GM21360 (cell line): ENCODE measurements around the gene NUDCD2.

Experiments used
- ATAC-seq: cut with Tn5 transposase; IDR thresholded peaks from one replicate; pipeline ENCODE4 v1.9.1; 2021; ENCODE audit warnings: mild to moderate bottlenecking, moderate library complexity; ENCODE audit not compliant: unreplicated experiment

The NUDCD2 gene, protein sequence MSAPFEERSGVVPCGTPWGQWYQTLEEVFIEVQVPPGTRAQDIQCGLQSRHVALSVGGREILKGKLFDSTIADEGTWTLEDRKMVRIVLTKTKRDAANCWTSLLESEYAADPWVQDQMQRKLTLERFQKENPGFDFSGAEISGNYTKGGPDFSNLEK

GRCh38 chr5:163459819-163460561 is at the start of gene NUDCD2:
Gene NUDCD2 (minus strand): TSS chr5:163460102. CDS start chr5:163460050, 52 bp downstream.
- peak; percentile 77 for ATAC-seq

DNA sequence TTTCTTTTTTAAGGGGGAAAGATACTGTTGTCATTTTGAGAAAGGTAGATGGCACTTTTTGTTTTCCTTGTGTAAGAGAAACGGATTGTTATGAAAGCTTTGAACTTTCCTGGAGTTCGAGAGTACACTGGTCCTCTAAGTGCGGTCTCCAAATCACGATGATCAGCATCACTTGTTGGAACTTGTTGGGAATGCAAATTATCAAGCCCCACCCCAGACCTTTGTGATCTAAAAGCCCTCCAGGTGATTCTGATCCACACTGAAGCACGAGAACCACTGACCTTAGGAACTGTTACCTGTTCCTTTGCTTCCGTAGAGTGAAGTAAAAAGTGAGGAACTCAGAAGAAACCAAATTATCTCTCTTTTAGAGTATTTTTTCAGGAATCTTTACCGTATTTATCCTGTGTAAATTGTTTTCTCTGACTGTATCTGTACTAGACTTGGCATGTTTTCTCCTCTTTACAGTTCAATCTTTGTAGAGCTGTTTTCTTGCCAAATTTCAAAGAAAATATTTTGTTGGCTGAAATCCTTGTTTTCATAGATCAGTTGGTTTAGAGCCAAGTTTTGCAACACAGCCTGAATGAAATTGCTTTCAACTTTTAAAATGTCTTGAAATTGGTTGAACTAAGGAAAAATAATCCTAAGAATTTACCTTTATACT is 49.5 kb upstream of the NUDCD2 start:
- ATAC-seq: no peak

DNA sequence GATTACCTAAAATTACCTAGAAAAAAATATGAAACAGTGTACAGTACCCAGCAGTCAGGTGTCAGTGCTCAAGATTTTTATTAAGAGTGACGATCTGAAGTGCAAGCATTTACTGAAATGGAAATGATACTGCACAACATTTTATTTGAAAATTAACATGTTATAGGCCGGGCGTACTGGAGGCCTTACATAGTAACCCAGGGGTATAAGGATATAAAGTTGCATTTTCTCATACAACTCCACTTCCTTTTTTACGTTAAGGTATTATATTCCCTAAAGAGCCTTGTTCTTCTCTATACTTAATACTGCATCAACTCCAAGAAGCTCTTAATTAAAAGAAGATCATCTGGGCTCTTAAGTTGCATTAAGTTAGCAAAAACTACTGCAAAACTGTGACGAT is 48.9 kb upstream of the NUDCD2 start:
- no peak for ATAC-seq

DNA sequence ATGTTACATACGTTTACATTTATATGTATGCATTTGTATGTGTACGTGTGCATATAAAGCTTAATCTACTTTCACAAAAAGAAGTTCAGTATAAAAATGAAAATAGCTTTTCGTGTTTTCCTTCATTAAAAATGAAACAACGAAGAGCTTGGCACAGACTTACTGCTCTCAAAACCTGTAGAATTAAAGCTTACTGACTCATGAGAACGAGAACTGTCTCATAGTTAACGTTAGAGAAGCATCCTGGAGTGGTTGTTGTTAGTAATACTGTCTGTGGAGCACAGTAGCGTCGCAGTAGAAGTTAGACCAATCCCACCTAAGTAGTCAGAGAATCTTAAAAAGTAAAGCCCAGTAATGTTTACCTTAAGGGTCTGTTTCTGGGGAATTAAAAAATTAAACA is 46.8 kb upstream of the NUDCD2 start:
- no peak for ATAC-seq

GRCh38 chr5:163506095-163506457 is 46.2 kb upstream of the NUDCD2 start:
- peak; percentile 8 for ATAC-seq

GRCh38 chr5:163505368-163506094 is 45.6 kb upstream of the NUDCD2 start, which contains the start of gene MAT2B:
Gene MAT2B (plus strand): TSS chr5:163505619. CDS start chr5:163505687, 68 bp downstream.
- ATAC-seq: peak; percentile 85

GRCh38 chr5:163505049-163505367 is 45.1 kb upstream of the NUDCD2 start:
- ATAC-seq: no peak

GRCh38 chr5:163504079-163504931 is 44.4 kb upstream of the NUDCD2 start:
- ATAC-seq: no peak

DNA sequence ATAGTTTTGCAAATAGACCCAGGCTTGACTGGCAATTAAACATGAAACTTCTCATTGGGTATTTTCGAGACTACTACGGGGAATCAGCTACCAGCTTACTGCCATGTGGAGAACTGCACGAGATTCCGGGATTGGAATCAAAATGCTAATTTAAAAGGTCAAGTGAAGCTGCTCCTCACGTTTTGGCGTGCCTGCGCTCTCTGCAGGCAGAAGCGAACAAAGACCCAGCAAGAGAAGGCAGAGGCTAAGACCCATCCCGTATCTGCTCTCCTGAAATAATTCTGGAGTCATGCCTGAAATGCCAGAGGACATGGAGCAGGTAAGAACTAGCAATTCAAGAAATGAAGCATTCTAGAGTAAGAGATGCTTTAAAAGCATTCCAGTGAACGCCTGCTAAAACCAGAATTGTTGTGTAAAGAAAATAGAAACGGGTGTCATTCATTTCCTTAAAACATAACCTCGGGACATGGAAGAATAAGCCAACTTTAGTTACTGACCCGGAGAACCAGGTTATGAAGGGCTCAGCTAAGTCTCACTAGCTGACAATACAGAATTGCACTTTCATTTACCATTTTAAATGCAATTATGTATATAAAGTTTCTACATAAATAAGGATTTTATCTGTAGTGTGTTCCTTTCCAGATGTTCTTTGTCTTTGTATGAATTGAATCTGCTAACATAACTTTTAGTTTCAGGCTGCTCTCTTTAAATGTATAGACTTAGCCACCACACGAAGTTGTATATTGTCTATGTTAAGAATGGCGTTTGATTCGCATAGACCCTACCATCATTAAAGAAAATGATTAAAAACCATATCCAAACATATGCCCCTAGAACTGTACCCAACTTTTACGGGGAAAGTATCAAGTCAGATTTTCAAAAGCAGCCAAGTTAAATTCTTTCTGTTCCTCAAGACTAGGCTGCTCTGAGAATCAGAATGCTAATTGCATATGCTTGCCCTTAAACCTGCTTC is 43.5 kb upstream of the NUDCD2 start:
- peak; percentile 7 for ATAC-seq

DNA sequence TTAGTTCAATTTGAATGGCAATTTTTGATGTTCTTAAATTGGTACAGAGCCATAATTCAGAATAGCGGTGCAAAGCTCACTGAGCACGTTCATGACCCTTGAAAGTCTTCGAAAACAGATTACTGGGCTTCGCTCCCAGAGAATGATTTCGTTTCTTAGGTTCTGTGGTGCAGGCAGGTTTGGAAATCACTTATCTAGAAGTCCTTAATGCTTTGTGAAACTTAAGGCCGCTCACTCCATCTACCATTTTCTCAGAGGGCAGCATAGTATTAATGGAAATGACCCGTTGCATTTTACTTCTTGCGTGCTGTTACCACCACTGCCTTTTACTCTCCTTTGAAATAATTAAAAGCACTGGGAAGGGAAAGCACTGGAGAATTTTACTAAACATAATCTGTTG is 42.6 kb upstream of the NUDCD2 start:
- no peak for ATAC-seq

- ATAC-seq: no peak
Measured at GRCh38 chr5:163498886-163499285, 39.0 kb upstream of the NUDCD2 start.

DNA sequence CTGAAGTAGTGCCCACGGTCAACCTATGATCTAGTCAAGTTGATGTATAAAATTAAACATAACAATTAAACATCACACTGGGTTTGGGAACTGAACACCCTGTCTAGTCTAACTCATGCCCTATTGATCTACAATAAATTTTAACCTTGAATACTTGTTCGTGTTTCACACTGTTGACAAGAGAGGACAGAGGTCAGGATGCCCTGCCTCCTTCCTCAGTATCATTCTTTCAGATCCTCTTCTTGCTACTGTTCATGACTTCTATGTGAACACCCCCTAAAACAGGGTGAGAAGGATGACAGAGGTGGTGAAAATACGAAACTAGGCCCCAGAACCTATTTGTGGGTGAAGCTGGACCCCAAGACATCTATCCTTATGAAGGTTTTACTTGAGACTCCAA is 37.4 kb upstream of the NUDCD2 start:
- no peak for ATAC-seq

GRCh38 chr5:163496286-163496685 is 36.4 kb upstream of the NUDCD2 start:
- ATAC-seq: no peak

- ATAC-seq: no peak
Measured at GRCh38 chr5:163489745-163490075, 29.8 kb upstream of the NUDCD2 start.

DNA sequence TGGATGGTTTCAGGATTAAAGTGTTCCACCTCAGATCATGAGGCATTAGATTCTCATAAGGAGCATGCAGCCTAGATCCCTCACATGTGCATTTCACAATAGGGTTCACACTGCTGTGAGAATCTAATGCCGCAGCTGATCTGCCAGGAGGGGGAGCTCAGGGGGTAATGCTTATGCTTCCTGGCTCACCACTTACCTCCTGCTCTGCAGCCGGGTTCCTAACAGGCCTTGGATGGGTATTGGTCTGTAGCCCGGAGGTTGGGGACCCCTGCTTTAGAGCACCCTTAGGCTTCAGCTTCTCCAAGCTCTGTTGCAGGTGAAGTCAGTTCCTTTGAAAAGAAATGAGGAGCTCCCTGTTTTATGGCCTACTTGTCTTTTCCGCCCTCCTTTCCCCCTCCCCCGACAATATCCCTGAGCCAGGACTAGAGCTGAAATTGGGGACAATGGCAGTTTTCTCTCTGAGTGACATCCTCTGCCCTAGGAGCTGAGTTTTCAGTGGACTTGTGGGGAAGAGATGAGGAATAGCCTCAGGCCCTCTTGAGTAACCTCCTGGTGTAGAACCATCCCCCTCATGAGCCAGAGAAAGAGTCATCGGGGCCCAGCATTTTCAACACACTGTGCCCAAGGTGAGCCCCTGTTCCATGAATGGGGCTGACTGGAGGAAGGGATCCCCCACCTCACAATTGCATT is 29.3 kb upstream of the NUDCD2 start:
- ATAC-seq: no peak

GRCh38 chr5:163478982-163479271 is 19.0 kb upstream of the NUDCD2 start:
- ATAC-seq: no peak

DNA sequence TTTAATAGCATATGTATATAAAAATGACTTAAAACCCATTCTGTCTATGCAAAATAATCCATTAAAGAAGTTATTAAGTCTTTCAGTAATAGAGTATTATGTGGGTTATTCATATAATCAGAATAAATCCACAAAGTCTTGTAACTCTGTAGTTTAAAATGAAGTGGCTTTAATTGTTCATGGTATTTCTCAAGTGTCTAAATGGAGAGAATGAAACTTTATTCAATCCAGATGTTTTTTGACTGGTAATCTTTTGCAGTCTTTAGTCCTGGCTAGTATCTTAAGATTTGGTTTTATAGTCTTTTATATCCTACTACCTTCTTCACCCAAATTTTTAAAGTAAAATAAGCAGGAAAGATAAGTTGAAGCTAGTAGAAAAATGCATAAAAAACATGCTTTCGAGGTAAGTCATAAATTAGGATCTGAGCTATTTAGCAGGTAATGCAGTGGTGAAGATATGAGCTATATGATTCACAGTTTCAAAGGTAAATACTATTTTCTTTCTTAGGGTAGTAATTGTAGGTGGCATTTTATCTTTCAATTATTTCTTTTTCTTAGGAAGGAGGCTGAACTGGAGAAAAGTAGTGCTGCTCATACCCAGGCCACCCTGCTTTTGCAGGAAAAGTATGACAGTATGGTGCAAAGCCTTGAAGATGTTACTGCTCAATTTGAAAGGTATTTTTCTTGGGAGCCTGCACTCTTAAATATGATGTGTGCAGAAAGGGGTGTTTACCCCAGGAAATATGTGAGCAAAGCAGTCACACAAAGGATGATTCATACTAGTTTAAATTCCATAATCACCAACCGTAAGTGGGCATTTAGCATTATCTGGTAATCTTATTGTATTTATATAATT is 18.5 kb upstream of the NUDCD2 start:
- ATAC-seq: no peak

GRCh38 chr5:163475411-163475810 is 15.5 kb upstream of the NUDCD2 start:
- no peak for ATAC-seq
